Stimulated activated CD4-positive, alpha-beta T cell treated with anti-CD3 and anti-CD28 coated beads, Interleukin-1b, Interleukin-23, amount 100 ng/mL, for 1 hour (primary cell): ENCODE measurements around the gene PPM1A.

Source experiments
- DNase-seq, 2 donors: peaks; one replicate each; pipeline ENCODE4 v3.0.0-alpha.2; 2020; ENCODE audit warnings: low read depth in 2 of 2

Gene PPM1A

GRCh38 chr14:60266021-60266937, 17.3 kb downstream of the PPM1A start:
- no peak for DNase-seq

GRCh38 chr14:60272177-60272576, 23.2 kb downstream of the PPM1A start:
- no peak for DNase-seq

DNA sequence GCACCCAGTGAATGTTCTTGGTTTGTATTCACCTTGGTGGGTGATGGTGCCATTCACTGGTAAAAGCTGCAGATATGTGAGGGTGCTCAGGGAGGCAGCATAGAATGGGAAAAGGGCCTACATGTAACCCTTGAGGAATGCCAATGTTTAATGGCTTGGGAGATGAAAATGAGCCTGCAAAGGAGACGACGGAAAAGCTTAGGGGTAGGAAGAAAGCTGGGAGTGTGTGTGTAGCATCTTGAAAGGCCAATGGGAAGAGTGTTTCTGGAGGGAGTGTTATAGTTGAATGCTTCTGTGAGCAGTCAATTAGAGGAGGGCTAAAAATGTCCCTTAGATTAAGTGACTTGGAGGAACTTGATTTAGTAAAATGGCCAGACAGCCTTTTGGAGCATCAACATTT, 24.9 kb downstream of the PPM1A start:
- DNase-seq, result no peak

GRCh38 chr14:60274448-60274847, 25.4 kb downstream of the PPM1A start:
- DNase-seq, result no peak

GRCh38 chr14:60275932-60276331, 26.9 kb downstream of the PPM1A start:
- no peak for DNase-seq

- DNase-seq, result no peak
Observed at GRCh38 chr14:60276347-60276746, 27.3 kb downstream of the PPM1A start.

GRCh38 chr14:60277605-60278190, 28.7 kb downstream of the PPM1A start:
- no peak for DNase-seq

GRCh38 chr14:60278350-60278749, 29.3 kb downstream of the PPM1A start:
- DNase-seq, result no peak

- DNase-seq, result no peak
Observed at GRCh38 chr14:60287452-60287851, 38.4 kb downstream of the PPM1A start.

DNA sequence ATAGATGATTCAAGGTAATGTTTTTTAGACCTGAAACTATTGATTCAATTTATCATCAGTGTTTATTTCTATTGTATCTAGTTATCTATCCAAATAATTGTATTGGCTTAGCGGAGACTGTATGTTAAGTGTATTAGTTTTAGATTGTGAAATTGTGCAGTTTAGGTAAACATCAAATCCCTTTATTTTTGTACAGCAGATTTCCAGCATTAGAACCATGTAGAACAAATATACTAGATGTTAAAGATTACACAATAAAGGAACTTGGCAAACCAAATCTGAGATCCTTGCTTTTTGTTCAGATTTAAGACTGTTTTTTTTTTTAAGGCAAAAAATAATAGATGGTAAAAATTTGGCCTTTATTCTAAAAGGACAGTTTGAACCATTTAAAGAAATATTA, 39.3 kb downstream of the PPM1A start:
- DNase-seq, result no peak

DNA sequence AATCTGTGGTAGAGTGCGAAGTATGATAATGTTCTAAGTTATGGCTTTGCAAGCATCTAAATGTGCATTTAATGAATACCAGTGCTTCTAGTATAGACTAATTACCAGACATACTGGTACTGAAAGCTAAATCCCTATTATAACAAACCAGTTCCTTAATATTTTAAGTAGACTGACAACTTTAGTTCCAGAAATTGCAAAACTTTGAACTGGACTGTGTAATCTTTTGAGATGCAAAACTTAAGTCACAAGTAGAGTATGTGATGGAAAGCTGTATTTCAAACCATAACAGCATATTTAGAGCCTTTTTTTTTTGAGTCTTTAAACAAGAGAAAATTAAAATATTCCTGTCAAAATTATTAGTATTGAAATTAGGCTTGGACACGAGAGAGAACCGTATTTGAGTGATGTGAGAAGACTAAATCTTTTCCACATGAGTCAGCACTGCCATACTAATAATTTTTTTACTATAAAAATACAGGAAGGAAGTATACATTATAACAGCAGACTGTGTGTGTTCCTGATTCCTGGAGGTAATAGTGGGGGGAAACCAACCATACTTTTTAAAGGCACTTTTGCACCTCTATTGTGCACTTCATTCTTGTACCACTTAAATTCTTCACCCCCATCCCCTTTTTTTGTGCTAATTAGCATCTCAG, 45.5 kb downstream of the PPM1A start:
- DNase-seq, result no peak

- no peak for DNase-seq
Observed at GRCh38 chr14:60300019-60300418, 51.0 kb downstream of the PPM1A start.

DNA sequence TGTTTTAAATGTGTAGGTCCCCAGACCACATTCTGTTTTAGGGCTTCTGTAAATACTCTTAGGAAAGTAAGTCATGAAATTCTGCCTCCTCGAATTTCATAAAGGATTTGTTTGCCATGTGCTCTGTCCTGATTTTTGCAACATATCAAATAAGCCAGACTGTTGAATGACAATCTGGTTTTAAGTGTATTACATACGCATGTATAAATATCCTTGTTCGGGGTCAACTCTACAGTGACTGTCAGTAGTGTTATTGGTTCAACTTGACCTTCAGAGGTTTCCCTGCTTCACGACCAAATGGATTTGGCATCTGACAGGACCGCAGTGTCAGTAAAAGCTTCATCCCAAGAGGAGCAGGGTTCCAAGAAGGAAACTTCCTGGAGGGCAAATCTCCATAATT, 52.7 kb downstream of the PPM1A start:
- DNase-seq, result no peak

- no peak for DNase-seq
Observed at GRCh38 chr14:60302663-60303062, 53.6 kb downstream of the PPM1A start.

- DNase-seq, result no peak
Observed at GRCh38 chr14:60303745-60304144, 54.7 kb downstream of the PPM1A start.

- DNase-seq, result no peak
Observed at GRCh38 chr14:60304509-60304908, 55.5 kb downstream of the PPM1A start.

- no peak for DNase-seq
Observed at GRCh38 chr14:60309867-60310552, 61.0 kb downstream of the PPM1A start.

DNA sequence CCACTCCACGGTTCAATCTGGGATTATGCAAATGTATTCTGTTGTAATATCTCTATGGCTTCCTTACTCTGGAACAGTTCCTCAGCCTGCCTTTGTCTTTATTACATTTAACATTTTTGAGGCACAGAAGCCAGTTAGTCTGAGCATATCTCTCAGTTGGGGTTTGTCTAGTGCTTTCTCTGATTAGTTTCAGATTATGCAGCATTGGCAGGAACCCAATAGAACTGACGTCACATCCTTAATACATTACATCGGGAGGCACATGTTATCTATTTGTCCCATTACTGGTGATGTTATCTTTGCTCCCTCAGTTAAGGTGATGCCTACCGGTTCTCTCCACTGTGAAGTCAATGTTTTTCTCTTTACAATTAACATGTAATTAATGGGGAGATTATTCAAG, 62.4 kb downstream of the PPM1A start:
- DNase-seq, result no peak

- DNase-seq, result no peak
Observed at GRCh38 chr14:60313093-60313492, 64.1 kb downstream of the PPM1A start.

DNA sequence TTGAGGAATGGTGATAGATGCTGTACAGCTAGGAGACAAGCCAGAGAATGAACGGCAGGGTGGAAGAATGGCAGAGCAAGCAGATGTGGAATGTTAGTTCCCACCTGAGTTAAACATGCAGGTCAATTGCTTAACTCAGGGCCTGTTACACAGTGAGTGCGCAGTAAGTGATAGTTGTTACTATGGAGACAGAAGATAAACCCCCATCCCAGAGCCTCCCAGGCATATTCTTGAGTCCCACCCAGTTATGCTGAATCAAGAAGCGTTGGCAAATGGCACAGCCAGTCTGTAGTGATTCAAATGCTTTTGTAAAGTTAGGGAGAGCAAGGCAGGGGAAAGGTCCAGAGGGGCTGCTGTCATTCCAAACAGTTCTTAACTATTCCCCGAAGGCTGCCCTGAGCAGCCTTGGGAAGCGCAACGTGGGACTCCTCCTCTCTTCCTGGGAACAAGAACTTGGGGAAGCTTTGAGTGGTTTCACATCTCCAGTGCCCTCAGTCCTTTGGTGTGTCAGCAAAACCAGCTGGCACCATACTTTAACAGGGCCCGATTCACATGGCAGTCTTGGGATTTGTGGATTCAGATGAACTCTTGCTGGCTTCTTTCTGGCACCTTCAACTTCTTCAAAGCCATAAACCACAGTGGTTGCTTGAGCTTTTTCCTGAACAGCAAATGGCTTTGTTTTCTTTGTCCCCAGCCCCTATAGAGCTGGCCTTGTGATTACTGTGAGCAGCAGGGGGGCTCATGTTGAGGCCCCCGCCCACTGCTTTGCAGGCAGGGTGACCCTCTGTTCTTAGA, 66.4 kb downstream of the PPM1A start:
- DNase-seq, result no peak

DNA sequence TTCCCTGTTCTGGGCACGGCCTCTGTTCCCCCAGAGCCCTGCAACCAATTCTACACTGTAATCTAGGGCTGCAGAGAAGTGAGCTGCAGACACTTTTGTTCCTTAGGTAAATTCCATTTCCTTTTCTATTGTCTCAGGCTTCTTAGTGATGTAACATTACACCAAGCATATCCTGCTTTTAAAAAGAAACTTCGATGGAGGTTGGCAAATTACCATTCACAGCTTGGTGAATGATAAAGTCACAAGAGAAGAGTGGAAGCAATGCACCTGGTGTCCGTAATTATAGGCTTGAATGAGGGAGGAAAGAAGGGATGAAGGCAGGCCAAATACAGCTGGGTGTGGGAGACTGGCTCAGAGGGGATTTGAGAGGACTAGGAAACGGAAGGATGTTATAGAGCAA, 68.6 kb downstream of the PPM1A start:
- DNase-seq, result no peak
